ENCODE measurements around the gene SMIM45.
"Not testable (repeated sequence)": the region's sequence is repeated elsewhere in the genome, so short reads cannot be mapped to it uniquely, and the experiment has no call there.

Gene SMIM45

GRCh38 chr22:41935509-41935908 lies 16.4 kb upstream of the SMIM45 start:
- Mint-ChIP-seq H3K27me3 (no peaks in the 10 kb centered on the region), H3K9me3 (no peaks in the 10 kb centered on the region), H3K27ac (peak overlapping the region; percentile 100), H3K36me3 (peaks cover 32 to 51% of the 10 kb centered on the region in 2 donors), H3K4me1 (peaks cover 69 to 96% of the 10 kb centered on the region in 2 donors), H3K4me3 (peak overlapping the region; percentile 67 to 73)
- no peak for DNase-seq
- ATAC-seq (replicated peaks), result no peak

GRCh38 chr22:41936894-41937169 lies 15.1 kb upstream of the SMIM45 start:
- Mint-ChIP-seq H3K27me3 (no peaks in the 10 kb centered on the region), H3K4me1 (peaks cover 73 to 100% of the 10 kb centered on the region in 2 donors), H3K4me3 (peak overlapping the region in 1 of 2 donors; percentile 67), H3K27ac (peak overlapping the region; percentile 100), H3K36me3 (peaks cover 38 to 63% of the 10 kb centered on the region in 2 donors), H3K9me3 (no peaks in the 10 kb centered on the region)
- no peak for ATAC-seq (replicated peaks)
- no peak for DNase-seq

GRCh38 chr22:41939981-41940831 lies 11.7 kb upstream of the SMIM45 start:
- H3K27me3 Mint-ChIP-seq, result no peaks in the 10 kb centered on the region
- peaks cover 56 to 80% of the 10 kb centered on the region in 2 donors for H3K4me1 Mint-ChIP-seq
- peak overlapping the region; percentile 100 for H3K27ac Mint-ChIP-seq
- DNase-seq (peak; percentile 96), ATAC-seq (replicated peaks) (peak; percentile 70 to 74)
- H3K36me3 Mint-ChIP-seq, result peaks cover 42 to 69% of the 10 kb centered on the region in 2 donors
- H3K9me3 Mint-ChIP-seq, result no peaks in the 10 kb centered on the region
- H3K4me3 Mint-ChIP-seq, result peak overlapping the region; percentile 94 to 97

GRCh38 chr22:41940832-41941765 lies 10.9 kb upstream of the SMIM45 start:
- DNase-seq (peak; percentile 82), ATAC-seq (replicated peaks) (peak; percentile 49 to 50)
- Mint-ChIP-seq H3K9me3 (no peaks in the 10 kb centered on the region), H3K27ac (peak overlapping the region; percentile 100), H3K4me3 (peak overlapping the region; percentile 42 to 97), H3K36me3 (peaks cover 46 to 68% of the 10 kb centered on the region in 2 donors), H3K4me1 (peaks cover 53 to 77% of the 10 kb centered on the region in 2 donors), H3K27me3 (peaks cover 4 to 6% of the 10 kb centered on the region in 2 donors)

- Mint-ChIP-seq H3K4me3 (peak overlapping the region in 1 of 2 donors; percentile 53), H3K4me1 (peaks cover 38 to 67% of the 10 kb centered on the region in 2 donors), H3K36me3 (peaks cover 28 to 48% of the 10 kb centered on the region in 2 donors), H3K27me3 (peaks cover 4 to 6% of the 10 kb centered on the region in 2 donors), H3K27ac (peak overlapping the region; percentile 7), H3K9me3 (no peaks in the 10 kb centered on the region)
- no peak for DNase-seq
- no peak for ATAC-seq (replicated peaks)
Observed at GRCh38 chr22:41943661-41944209, 8.2 kb upstream of the SMIM45 start.

GRCh38 chr22:41946629-41947423 lies 5.1 kb upstream of the SMIM45 start, which contains the start of gene CENPM:
CENPM (minus strand) TSS chr22:41947152; CDS start chr22:41947076, 76 bp downstream.
- Mint-ChIP-seq H3K4me1 (peaks cover 39 to 58% of the 10 kb centered on the region in 2 donors), H3K9me3 (no peaks in the 10 kb centered on the region), H3K27me3 (peaks cover 4 to 6% of the 10 kb centered on the region in 2 donors), H3K27ac (peak within 1 kb of the TSS; percentile 93), H3K36me3 (peaks cover 14 to 24% of the 10 kb centered on the region in 2 donors), H3K4me3 (peak within 1 kb of the TSS; percentile 90 to 92)
- ATAC-seq (replicated peaks), result peak; percentile 93 to 96
- DNase-seq, result peak; percentile 91

- H3K4me3 Mint-ChIP-seq, result peak overlapping the region; percentile 90 to 92
- no peak for ATAC-seq (replicated peaks)
- H3K36me3 Mint-ChIP-seq, result peaks cover 14 to 20% of the 10 kb centered on the region in 2 donors
- peaks cover 44 to 61% of the 10 kb centered on the region in 2 donors for H3K4me1 Mint-ChIP-seq
- no peaks in the 10 kb centered on the region for H3K9me3 Mint-ChIP-seq
- no peak for DNase-seq
- H3K27ac Mint-ChIP-seq, result peak overlapping the region; percentile 93
- peaks cover 4 to 6% of the 10 kb centered on the region in 2 donors for H3K27me3 Mint-ChIP-seq
Observed at GRCh38 chr22:41947424-41948080, 4.4 kb upstream of the SMIM45 start.

- H3K4me3 Mint-ChIP-seq, result no peak overlapping the region
- peaks cover 44 to 61% of the 10 kb centered on the region in 2 donors for H3K4me1 Mint-ChIP-seq
- H3K27ac Mint-ChIP-seq, result no peak overlapping the region
- H3K27me3 Mint-ChIP-seq, result peaks cover 4 to 6% of the 10 kb centered on the region in 2 donors
- no peaks in the 10 kb centered on the region for H3K9me3 Mint-ChIP-seq
- peaks cover 14 to 20% of the 10 kb centered on the region in 2 donors for H3K36me3 Mint-ChIP-seq
- DNase-seq (no peak), ATAC-seq (replicated peaks) (no peak)
Observed at GRCh38 chr22:41948142-41948541, 3.8 kb upstream of the SMIM45 start.

- not testable (repeated sequence) for ATAC-seq (replicated peaks); H3K9me3 Mint-ChIP-seq; H3K27me3 Mint-ChIP-seq; DNase-seq
- Mint-ChIP-seq H3K4me1 (peaks cover 36 to 55% of the 10 kb centered on the region in 2 donors), H3K27ac (peak overlapping the region; percentile 94), H3K36me3 (peaks cover 7 to 13% of the 10 kb centered on the region in 2 donors), H3K4me3 (peak overlapping the region in 1 of 2 donors; percentile 67)
Observed at GRCh38 chr22:41948928-41949296, 3.0 kb upstream of the SMIM45 start.

- ATAC-seq (replicated peaks), result peak in 1 of 2 donors; percentile 6
- Mint-ChIP-seq H3K9me3 (no peaks in the 10 kb centered on the region), H3K36me3 (peaks cover 6 to 10% of the 10 kb centered on the region in 2 donors), H3K4me3 (peak overlapping the region; percentile 42 to 67), H3K27me3 (peaks cover 4 to 6% of the 10 kb centered on the region in 2 donors), H3K4me1 (peaks cover 37 to 52% of the 10 kb centered on the region in 2 donors), H3K27ac (peak overlapping the region; percentile 94)
- DNase-seq, result no peak
Observed at GRCh38 chr22:41949297-41949965, 2.5 kb upstream of the SMIM45 start.

- Mint-ChIP-seq H3K36me3 (peaks cover 0 to 2% of the 10 kb centered on the region in 2 donors), H3K27me3 (no peaks in the 10 kb centered on the region), H3K4me3 (no peak overlapping the region), H3K4me1 (peaks cover 36 to 40% of the 10 kb centered on the region in 2 donors), H3K9me3 (no peaks in the 10 kb centered on the region), H3K27ac (no peak overlapping the region)
- ATAC-seq (replicated peaks) (no peak), DNase-seq (no peak)
Observed at GRCh38 chr22:41952713-41953112, 763 bp downstream of the SMIM45 start.

- H3K27ac Mint-ChIP-seq, result no peak overlapping the region
- H3K36me3 Mint-ChIP-seq, result peaks cover 0 to 2% of the 10 kb centered on the region in 2 donors
- no peak for DNase-seq
- ATAC-seq (replicated peaks), result peak; percentile 47 to 50
- no peaks in the 10 kb centered on the region for H3K9me3 Mint-ChIP-seq
- H3K27me3 Mint-ChIP-seq, result peaks cover 0 to 7% of the 10 kb centered on the region in 2 donors
- peaks cover 8 to 12% of the 10 kb centered on the region in 2 donors for H3K4me1 Mint-ChIP-seq
- H3K4me3 Mint-ChIP-seq, result peak overlapping the region in 1 of 2 donors; percentile 75
Observed at GRCh38 chr22:41957941-41958556, 6.1 kb downstream of the SMIM45 start.

All from stimulated activated naive B cell treated with anti-CD40 and anti-IgM and Interleukin-4, amounts not matched to agents 10 μg/mL and 1 μg/mL and 100 μg/mL, for 72 hours (primary cell).